GM23338 (cell line): ENCODE measurements around the gene NAALADL2. TPM values are rescaled to one million over a fixed set of nuclear protein-coding genes. Genes with fewer than 3 reads are reported as not detected.
A peak's percentile ranks its signal among the peaks of the same experiment; 100 is the strongest.

Experiments
- ATAC-seq: fragments of 200-7000 bp; cut with Tn5 transposase; 3 replicates; pipeline ENCODE4 v1.9.1; 2020
- DNase-seq: peaks from one replicate; pipeline ENCODE4 v3.0.0-alpha.2; 2015; ENCODE audit warnings: low spot score
- H2AFZ ChIP-seq: fragments of 200-600 bp; sonication (generic); 2 replicates; pipeline ENCODE4 v1.8.0; 2016; ENCODE audit warnings: antibody characterized with exemption, mild to moderate bottlenecking, moderate library complexity
- H3F3A ChIP-seq: fragments of 200-600 bp; sonication (generic); replicated peaks from 2 replicates; pipeline ENCODE4 v1.8.0; 2017; ENCODE audit warnings: antibody characterized with exemption, mixed run types, low read depth
- H3K27ac ChIP-seq: fragments of 200-600 bp; sonication (generic); 2 replicates; pipeline ENCODE4 v1.6.1; 2016; ENCODE audit warnings: low read depth
- H3K27me3 ChIP-seq: fragments of 200-600 bp; sonication (generic); 2 replicates; pipeline ENCODE4 v1.8.0; 2016; ENCODE audit warnings: mild to moderate bottlenecking, mixed run types, moderate library complexity; ENCODE audit not compliant: insufficient read depth
- H3K36me3 ChIP-seq: fragments of 200-600 bp; sonication (generic); 2 replicates; pipeline ENCODE4 v1.8.0; 2016; ENCODE audit warnings: mild to moderate bottlenecking; ENCODE audit not compliant: insufficient read depth
- H3K4me1 ChIP-seq: fragments of 200-600 bp; sonication (generic); 2 replicates; pipeline ENCODE4 v1.8.0; 2016; ENCODE audit warnings: mild to moderate bottlenecking, moderate library complexity; ENCODE audit not compliant: insufficient read depth
- H3K4me2 ChIP-seq: fragments of 200-600 bp; sonication (generic); 2 replicates; pipeline ENCODE4 v1.7.1; 2017; ENCODE audit warnings: mixed run types
- H3K4me3 ChIP-seq: fragments of 200-600 bp; sonication (generic); 2 replicates; pipeline ENCODE4 v1.6.1; 2016; ENCODE audit warnings: mixed run types
- H3K79me2 ChIP-seq: fragments of 200-600 bp; sonication (generic); replicated peaks from 2 replicates; pipeline ENCODE4 v1.8.0; 2017; ENCODE audit warnings: mild to moderate bottlenecking; ENCODE audit not compliant: insufficient read depth
- H3K9me2 ChIP-seq: fragments of 200-600 bp; sonication (generic); 2 replicates; pipeline ENCODE4 v1.8.0; 2017; ENCODE audit not compliant: insufficient read depth
- H4K20me1 ChIP-seq: fragments of 200-600 bp; sonication (generic); replicated peaks from 2 replicates; pipeline ENCODE4 v1.8.0; 2017; ENCODE audit warnings: mild to moderate bottlenecking; ENCODE audit not compliant: insufficient read depth
- H3K27ac Mint-ChIP-seq: 2 replicates; pipeline ENCODE4 v1.8.0; 2020; ENCODE audit warnings: inconsistent platforms, mild to moderate bottlenecking, moderate library complexity, mixed read lengths
- H3K27me3 Mint-ChIP-seq: 3 replicates; pipeline ENCODE4 v1.8.0; 2022; ENCODE audit warnings: low read depth, mild to moderate bottlenecking, moderate library complexity, mixed read lengths, inconsistent platforms; ENCODE audit not compliant: insufficient read depth, poor library complexity
- H3K36me3 Mint-ChIP-seq: 3 replicates; pipeline ENCODE4 v1.8.0; 2021; ENCODE audit warnings: low read depth, mild to moderate bottlenecking, inconsistent platforms, moderate library complexity, mixed read lengths
- H3K4me1 Mint-ChIP-seq: 3 replicates; pipeline ENCODE4 v1.8.0; 2020; ENCODE audit warnings: mild to moderate bottlenecking, inconsistent platforms, mixed read lengths
- H3K4me3 Mint-ChIP-seq: 3 replicates; pipeline ENCODE4 v1.8.0; 2021; ENCODE audit warnings: moderate library complexity, mild to moderate bottlenecking, inconsistent platforms, mixed read lengths
- H3K9me3 Mint-ChIP-seq: 3 replicates; pipeline ENCODE4 v1.8.0; 2020; ENCODE audit warnings: moderate library complexity, mild to moderate bottlenecking, inconsistent platforms, mixed read lengths
- CREB1 ChIP-seq: fragments of 250-450 bp; sonication (Bioruptor Pico); IDR thresholded peaks from 2 replicates; pipeline ENCODE4 v1.5.0; 2020; ENCODE audit warnings: low read depth, mild to moderate bottlenecking, moderate library complexity
- EZH2 ChIP-seq: fragments of 200-600 bp; sonication (generic); IDR thresholded peaks from one replicate; pipeline ENCODE4 v1.8.0; 2017; ENCODE audit warnings: antibody characterized with exemption, mild to moderate bottlenecking, low read depth; ENCODE audit not compliant: unreplicated experiment
- ZNF462 ChIP-seq: fragments of 250-450 bp; sonication (Bioruptor Pico); IDR thresholded peaks from 2 replicates; pipeline ENCODE4 v1.5.0; 2020; ENCODE audit warnings: mild to moderate bottlenecking, moderate library complexity
- polyA plus RNA-seq: library from polyadenylated mRNA; unstranded; fragments of >200 nt; fragmentation: Nextera tagmentation; extraction: Ambion mirVana; gene quantifications from 2 replicates; pipeline ENCODE4 v1.2.1, GENCODE V29; 2016
- total RNA-seq: library from RNA; depleted of rRNA; stranded (reverse); fragments of >200 nt; shearing (Covaris generic); gene quantifications from 2 replicates; pipeline ENCODE4 v1.2.3, GENCODE V29; 2014

The NAALADL2 gene
- total and polyA plus RNA-seq, 2 experiments from 2014 or later = 1.6 to 2.6 TPM

GRCh38 chr3:175398676-175399075 is 539.5 kb downstream of the NAALADL2 start (continued):
- no peak for TF ChIP-seq ZNF462

DNA sequence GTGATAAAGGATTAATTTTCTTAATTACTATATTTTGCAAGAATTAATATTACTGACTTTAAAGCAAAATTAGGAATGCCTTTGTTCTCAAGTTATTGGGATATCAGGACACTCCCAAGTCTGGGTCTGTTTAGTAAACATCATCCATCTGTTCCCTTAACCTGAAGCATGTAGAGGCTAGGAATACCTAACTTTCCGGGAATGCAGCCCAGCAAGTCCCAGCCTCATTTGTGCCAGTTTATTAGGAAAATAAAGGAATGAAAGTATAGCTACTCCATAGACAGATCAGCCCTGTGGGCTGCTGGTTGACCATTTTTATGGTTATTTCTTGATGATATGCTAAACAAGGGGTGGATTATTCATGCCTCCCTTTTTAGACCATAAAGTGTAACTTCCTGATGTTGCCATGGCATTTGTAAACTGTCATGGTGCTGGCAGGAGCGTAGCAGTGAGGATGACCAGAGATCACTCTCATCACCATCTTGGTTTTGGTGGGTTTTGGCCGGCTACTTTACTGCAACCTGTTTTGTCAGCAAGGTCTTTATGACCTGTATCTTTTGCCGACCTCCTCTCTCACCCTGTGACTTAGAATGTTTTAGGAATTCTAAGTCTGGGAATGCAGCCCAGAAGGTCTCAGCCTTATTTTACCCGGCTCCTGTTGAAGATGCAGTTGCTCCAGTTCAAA is 540.2 kb downstream of the NAALADL2 start:
- H3K4me3 ChIP-seq = no peak overlapping the region
- H3K36me3 ChIP-seq = no peaks in the 10 kb centered on the region
- TF ChIP-seq EZH2 (no peak), CREB1 (CRISPR knock-in tag) (no peak)
- H3K27ac ChIP-seq = no peak overlapping the region
- no peak; the same call in 2 of the 3 replicates for ATAC-seq
- H2AFZ ChIP-seq = peak overlapping the region; percentile 11; the same call in 1 of the 2 replicates
- no peak overlapping the region for H3K27ac Mint-ChIP-seq
- no peaks in the 10 kb centered on the region for H3K27me3 ChIP-seq
- no peaks in the 10 kb centered on the region for H3K79me2 ChIP-seq
- H3K4me1 ChIP-seq = peaks cover 22% of the 10 kb centered on the region
- no peak overlapping the region for H3K4me2 ChIP-seq
- peak; percentile 54 for DNase-seq
- no peaks in the 10 kb centered on the region; the same call in 1 of the 2 replicates for H3K9me2 ChIP-seq
- H4K20me1 ChIP-seq = no peaks in the 10 kb centered on the region
- peaks cover 26% of the 10 kb centered on the region for H3K4me1 Mint-ChIP-seq
- no peak overlapping the region for H3K4me3 Mint-ChIP-seq
- peaks cover 5% of the 10 kb centered on the region; the same call in 1 of the 3 replicates for H3K36me3 Mint-ChIP-seq
- H3K9me3 Mint-ChIP-seq = no peaks in the 10 kb centered on the region; the same call in 2 of the 3 replicates
- no peaks in the 10 kb centered on the region for H3K27me3 Mint-ChIP-seq
- H3F3A ChIP-seq = no peaks in the 10 kb centered on the region
